GM19023 (cell line): ENCODE measurements around the gene RALGAPA2.

Experiments used
- ATAC-seq: cut with Tn5 transposase; IDR thresholded peaks from one replicate; pipeline ENCODE4 v1.9.1; 2021; ENCODE audit warnings: mild to moderate bottlenecking, moderate library complexity; ENCODE audit not compliant: unreplicated experiment

The RALGAPA2 gene

GRCh38 chr20:20477444-20478041 lies 234.9 kb downstream of the RALGAPA2 start:
- no peak for ATAC-seq

- no peak for ATAC-seq
These were observed 235.9 kb downstream of the RALGAPA2 start for GRCh38 chr20:20476504-20476903.

- ATAC-seq, result no peak
These were observed 238.8 kb downstream of the RALGAPA2 start for GRCh38 chr20:20473657-20474056.

- no peak for ATAC-seq
These were observed 239.7 kb downstream of the RALGAPA2 start for GRCh38 chr20:20472684-20473274.

- ATAC-seq, result peak; percentile 90
These were observed 246.0 kb downstream of the RALGAPA2 start for GRCh38 chr20:20466341-20466879.

GRCh38 chr20:20465252-20465651 lies 247.2 kb downstream of the RALGAPA2 start:
- no peak for ATAC-seq

GRCh38 chr20:20463933-20464374 lies 248.5 kb downstream of the RALGAPA2 start:
- peak; percentile 46 for ATAC-seq

GRCh38 chr20:20462185-20462584 lies 250.3 kb downstream of the RALGAPA2 start:
- no peak for ATAC-seq

GRCh38 chr20:20461551-20461950 lies 250.9 kb downstream of the RALGAPA2 start:
- no peak for ATAC-seq

GRCh38 chr20:20459726-20460125 lies 252.7 kb downstream of the RALGAPA2 start:
- no peak for ATAC-seq

- no peak for ATAC-seq
These were observed 254.9 kb downstream of the RALGAPA2 start for GRCh38 chr20:20457392-20458126.

- ATAC-seq, result no peak
These were observed 255.7 kb downstream of the RALGAPA2 start for GRCh38 chr20:20456741-20457140.

GRCh38 chr20:20455926-20456325 lies 256.5 kb downstream of the RALGAPA2 start:
- no peak for ATAC-seq

GRCh38 chr20:20454850-20455627 lies 257.4 kb downstream of the RALGAPA2 start:
- no peak for ATAC-seq

- no peak for ATAC-seq
These were observed 258.1 kb downstream of the RALGAPA2 start for GRCh38 chr20:20454367-20454766.

- ATAC-seq, result peak; percentile 87
These were observed 260.2 kb downstream of the RALGAPA2 start for GRCh38 chr20:20452254-20452676.

GRCh38 chr20:20450521-20450920 lies 261.9 kb downstream of the RALGAPA2 start:
- ATAC-seq, result no peak

GRCh38 chr20:20448881-20449280 lies 263.6 kb downstream of the RALGAPA2 start:
- ATAC-seq, result no peak

GRCh38 chr20:20447196-20447595 lies 265.2 kb downstream of the RALGAPA2 start:
- no peak for ATAC-seq

GRCh38 chr20:20446425-20447015 lies 265.9 kb downstream of the RALGAPA2 start:
- ATAC-seq, result no peak

GRCh38 chr20:20446001-20446400 lies 266.4 kb downstream of the RALGAPA2 start:
- no peak for ATAC-seq
